Activated CD4-positive, alpha-beta T cell treated with anti-CD3 and anti-CD28 coated beads for 24 hours (primary cell): ENCODE measurements around the gene MTUS2.
A peak's percentile ranks its signal among the peaks of the same experiment; 100 is the strongest.
"Not testable (repeated sequence)": the region's sequence is repeated elsewhere in the genome, so short reads cannot be mapped to it uniquely, and the experiment has no call there.

Experiments
- DNase-seq, 2 donors: peaks; one replicate each; pipeline ENCODE4 v3.0.0-alpha.2; 2020; ENCODE audit warnings: low read depth in 2 of 2

Gene MTUS2

GRCh38 chr13:29319451-29319850, 499.3 kb downstream of the MTUS2 start:
- no peak for DNase-seq

GRCh38 chr13:29323954-29324353, 503.8 kb downstream of the MTUS2 start:
- no peak for DNase-seq

GRCh38 chr13:29324601-29325000, 504.5 kb downstream of the MTUS2 start:
- DNase-seq, result no peak

GRCh38 chr13:29328501-29328900, 508.4 kb downstream of the MTUS2 start:
- DNase-seq, result no peak

GRCh38 chr13:29336356-29336755, 516.2 kb downstream of the MTUS2 start:
- no peak for DNase-seq

GRCh38 chr13:29339386-29340272, 519.5 kb downstream of the MTUS2 start:
- no peak for DNase-seq

GRCh38 chr13:29345860-29346582, 525.9 kb downstream of the MTUS2 start:
- DNase-seq, result not testable (repeated sequence)

GRCh38 chr13:29355029-29355428, 534.9 kb downstream of the MTUS2 start:
- DNase-seq, result no peak

GRCh38 chr13:29359181-29359580, 539.0 kb downstream of the MTUS2 start:
- no peak for DNase-seq

- no peak for DNase-seq
Observed at GRCh38 chr13:29361716-29362115, 541.6 kb downstream of the MTUS2 start.

GRCh38 chr13:29362849-29363604, 542.9 kb downstream of the MTUS2 start:
- peak; percentile 6 to 13 for DNase-seq

GRCh38 chr13:29369060-29369743, 549.1 kb downstream of the MTUS2 start:
- DNase-seq, result no peak

- no peak for DNase-seq
Observed at GRCh38 chr13:29379281-29379680, 559.1 kb downstream of the MTUS2 start.

GRCh38 chr13:29379865-29380264, 559.7 kb downstream of the MTUS2 start:
- DNase-seq, result no peak

GRCh38 chr13:29382021-29382420, 561.9 kb downstream of the MTUS2 start:
- DNase-seq, result no peak

GRCh38 chr13:29383476-29383875, 563.3 kb downstream of the MTUS2 start:
- DNase-seq, result no peak

- no peak for DNase-seq
Observed at GRCh38 chr13:29384466-29384865, 564.3 kb downstream of the MTUS2 start.

GRCh38 chr13:29384871-29385270, 564.7 kb downstream of the MTUS2 start:
- DNase-seq, result no peak

GRCh38 chr13:29386246-29386645, 566.1 kb downstream of the MTUS2 start:
- DNase-seq, result no peak

- not testable (repeated sequence) for DNase-seq
Observed at GRCh38 chr13:29390598-29390997, 570.5 kb downstream of the MTUS2 start.

GRCh38 chr13:29396446-29396845, 576.3 kb downstream of the MTUS2 start:
- no peak for DNase-seq

GRCh38 chr13:29397265-29397664, 577.1 kb downstream of the MTUS2 start:
- no peak for DNase-seq
